Posterior vena cava (tissue), 2 donors: ENCODE data around the gene CDK5. TPM values are rescaled to one million over a fixed set of nuclear protein-coding genes. Genes with fewer than 3 reads are reported as not detected.

Experiments
- DNase-seq: peaks from one replicate; pipeline ENCODE4 v3.0.0-alpha.2; 2020; ENCODE audit warnings: low spot score
- intact Hi-C, 2 donors: fragments of 100-400 bp; cut with DNase I; formaldehyde crosslinking; loops; one replicate each; pipeline versions ENCODE4 v1.14.1 to v1.14.2; 2022 to 2023
- total RNA-seq, 2 donors: library from RNA; stranded (reverse); fragmentation: NEBNext Ultra II Directional; extraction: Animal tissue kit (Norgen Biotek cat#: 25700); gene quantifications; one replicate each; pipeline ENCODE4 v1.2.1, GENCODE V29; 2021
- donor health status: DM: yes; HTN: yes; CAD: no.
- donor health status: DM: yes; HTN: yes; CAD: no.

Gene CDK5
- total RNA-seq, 2 donors from 2014 or later: 5.2 to 7.3 TPM

DNA sequence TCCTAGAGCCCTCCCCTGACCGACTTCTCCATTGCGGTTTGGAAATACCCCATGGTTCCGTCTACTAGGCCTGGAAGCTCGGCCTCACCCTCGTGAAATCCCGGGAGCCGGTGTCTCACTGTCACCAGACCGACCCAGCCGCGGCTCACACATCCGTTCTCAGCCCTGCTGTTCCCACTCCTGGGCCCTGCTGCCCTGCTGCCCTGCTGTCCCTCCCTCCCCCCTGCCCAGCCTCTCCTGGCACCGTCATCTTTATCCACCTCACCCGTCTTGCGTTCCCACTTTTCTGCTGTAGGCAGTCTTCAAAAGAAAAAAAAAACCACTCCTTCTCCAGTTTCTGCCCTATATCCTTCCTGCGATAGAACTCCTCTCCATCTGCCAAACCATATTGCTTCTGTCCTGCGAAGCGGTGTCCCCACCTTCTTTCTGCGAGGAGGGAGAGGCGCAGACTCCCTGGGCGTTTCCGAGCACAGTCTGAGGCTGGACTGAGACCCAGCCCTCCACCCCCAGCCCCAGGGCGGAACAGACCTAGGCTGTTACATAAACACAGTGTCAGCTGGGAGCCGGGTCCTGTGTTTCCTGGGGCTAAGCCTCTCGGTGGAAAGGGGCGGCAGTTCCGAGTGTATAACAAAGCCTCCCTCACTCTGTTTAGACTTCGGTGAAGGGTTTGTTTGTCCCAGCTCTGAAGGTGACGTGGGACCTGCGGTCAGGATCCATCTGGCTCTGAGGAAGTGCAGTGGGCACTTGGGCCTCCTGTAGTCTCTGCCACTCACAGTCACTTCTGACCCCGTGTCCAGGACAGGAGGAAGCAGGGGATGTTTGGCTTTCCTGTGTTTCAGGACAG is 31.4 kb upstream of the CDK5 start:
- intact Hi-C loops: no loop called here
- peak; percentile 93 for DNase-seq

DNA sequence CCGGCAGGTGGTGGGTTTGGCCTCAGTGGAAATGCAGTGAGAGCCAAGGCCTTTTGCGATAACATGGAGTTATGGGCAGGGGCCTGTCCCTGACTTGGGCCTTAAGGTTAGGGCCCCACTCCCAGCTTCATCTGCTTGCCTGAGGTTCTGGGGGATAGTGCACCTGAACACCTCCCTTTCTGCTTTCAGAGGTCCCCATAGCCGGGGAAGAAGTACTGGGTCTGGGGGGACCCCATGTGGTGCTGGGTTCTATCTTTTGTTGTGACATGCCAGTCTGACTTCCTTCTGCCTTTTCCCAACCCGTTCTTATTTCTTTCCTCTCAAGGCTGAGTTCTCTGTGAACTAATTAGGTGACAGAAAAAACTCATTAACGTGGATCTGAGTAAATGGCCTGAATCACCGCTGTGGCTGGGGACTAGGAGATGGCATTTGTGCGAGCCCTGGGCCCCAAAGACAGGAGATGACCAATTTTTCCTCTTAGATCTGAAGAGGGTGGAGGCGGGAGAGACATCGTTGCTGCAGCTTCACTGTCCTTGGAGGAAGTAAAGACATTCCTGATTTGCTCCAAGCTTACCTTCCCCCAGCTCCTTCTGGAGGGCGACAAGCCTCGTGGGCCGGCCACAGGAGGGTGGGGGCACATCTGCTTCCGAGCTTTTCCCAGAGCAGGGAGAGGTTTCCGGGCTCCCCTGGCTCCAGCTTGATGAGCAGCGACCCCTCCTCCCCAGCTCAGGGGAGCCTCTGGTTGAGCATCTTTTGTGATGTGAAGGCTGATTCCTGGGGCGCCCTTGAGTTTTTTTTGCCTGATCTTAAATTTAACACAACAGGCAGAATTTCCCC is 30.5 kb upstream of the CDK5 start:
- intact Hi-C loops: no loop called here
- no peak for DNase-seq

DNA sequence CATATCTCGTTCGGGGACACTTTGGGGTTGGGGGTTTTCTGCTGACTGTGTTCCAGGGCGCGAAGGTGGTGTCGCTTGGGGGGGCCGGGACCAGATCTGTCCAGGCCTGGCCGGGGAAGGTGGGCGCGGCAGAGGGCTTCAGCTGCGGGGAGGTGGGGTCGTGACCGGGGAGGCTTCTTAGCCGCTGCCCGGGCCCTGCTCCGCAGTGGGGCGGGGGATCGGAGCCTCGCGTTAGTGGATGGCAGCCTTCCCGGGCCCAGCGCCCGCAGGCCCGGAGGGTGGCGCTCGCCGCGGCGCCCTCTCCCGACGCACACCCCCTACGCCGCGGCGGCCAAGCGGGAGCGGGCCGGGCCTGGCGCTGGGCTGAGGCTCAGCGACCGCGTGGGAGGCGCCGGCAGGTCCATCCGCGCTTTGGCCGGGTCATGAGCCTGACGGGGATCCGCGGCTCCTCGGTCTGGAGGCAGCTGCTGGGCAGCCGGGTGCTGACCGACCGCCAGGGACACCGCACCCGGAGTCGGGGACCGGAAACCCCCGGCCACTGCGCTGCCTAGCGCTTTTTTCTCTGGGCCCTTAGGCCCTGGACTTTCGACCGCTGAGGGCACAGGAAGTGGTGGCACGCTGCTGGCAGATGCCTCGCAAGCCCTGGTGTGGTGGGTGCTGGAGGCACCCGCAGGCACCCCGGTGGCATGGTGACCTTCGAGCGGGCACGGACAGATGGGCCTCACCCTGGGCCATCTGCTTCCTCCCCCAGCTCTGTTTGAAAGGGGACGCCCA is 29.7 kb upstream of the CDK5 start:
- DNase-seq: no peak
- intact Hi-C loops: no loop called here

GRCh38 chr7:151086802-151087244 is 29.1 kb upstream of the CDK5 start:
- no peak for DNase-seq
- intact Hi-C loops: no loop called here

DNA sequence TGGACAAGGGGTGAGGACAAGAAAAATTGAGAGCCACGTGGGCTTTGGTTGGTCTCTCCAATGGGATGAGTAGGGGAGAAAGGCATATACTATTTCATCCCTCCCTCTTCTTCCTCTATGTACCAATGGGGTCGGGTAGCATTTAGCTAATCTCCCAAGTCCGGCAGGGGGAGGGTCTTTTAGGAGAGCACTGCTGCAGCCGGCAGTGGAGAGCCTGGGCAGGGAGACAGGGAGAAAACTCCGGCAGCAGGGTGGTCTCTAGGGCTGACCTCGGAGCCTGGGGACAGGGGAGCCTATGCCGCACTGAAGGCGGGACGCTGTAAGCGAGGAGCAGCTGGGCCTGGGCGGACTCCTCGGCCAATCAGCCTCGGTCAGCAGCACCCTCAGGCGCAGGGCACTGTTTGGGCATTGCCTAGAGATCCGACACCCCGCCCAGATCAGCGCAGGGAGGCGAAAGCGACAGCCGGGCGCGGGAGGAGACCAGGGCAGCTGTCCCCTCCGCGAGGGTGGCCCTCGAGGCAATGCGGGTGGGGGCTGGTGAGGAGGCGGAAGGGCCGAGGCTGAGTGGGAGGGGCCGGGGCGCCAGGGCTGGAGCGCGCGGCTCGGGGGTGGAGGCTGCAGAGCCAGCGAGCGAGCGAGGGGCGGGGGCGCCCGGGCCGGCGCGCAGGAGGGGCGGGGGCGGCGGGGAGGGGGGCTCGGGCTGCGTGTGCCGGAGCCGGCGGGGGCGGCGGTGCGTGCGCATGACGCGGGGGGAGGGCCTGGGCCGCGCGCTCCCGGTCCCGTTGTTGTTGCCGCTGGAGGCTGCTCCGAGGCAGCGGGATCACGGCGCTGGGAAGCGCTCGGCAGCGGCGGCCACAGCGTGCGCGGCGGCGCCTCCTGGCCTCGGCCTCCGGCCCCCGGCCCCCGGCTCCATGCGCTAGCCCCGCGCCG is 28.3 kb upstream of the CDK5 start, which contains the start of gene AGAP3:
AGAP3 (plus strand) TSS at position 785 of the 930 bp plus-strand sequence. CDS start 267 bp downstream, outside the sequence.
- intact Hi-C loops: no loop called here

GRCh38 chr7:151085329-151085690 is 27.6 kb upstream of the CDK5 start:
- no peak for DNase-seq
- intact Hi-C loops: no loop called here

More for the DNA sequence above, 28.3 kb upstream of the CDK5 start, which contains the start of gene AGAP3:
- peak; percentile 95 for DNase-seq

DNA sequence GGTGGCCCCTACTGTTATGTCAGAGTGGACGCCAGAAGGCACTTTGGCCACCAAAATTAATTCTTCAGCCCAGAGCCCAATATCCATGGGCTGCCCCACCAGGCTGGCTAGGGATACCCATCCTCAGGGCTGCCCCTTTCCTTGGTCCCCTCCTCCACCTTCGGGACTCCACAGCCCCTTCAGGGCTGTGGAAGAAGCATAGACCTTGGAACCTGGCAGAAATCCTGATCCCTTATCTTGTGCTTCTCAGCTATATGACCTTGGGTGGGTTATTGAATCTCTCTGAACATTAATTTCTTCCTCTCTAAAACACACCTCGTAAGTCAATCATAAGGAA is 26.1 kb upstream of the CDK5 start:
- intact Hi-C loops: no loop called here
- no peak for DNase-seq

DNA sequence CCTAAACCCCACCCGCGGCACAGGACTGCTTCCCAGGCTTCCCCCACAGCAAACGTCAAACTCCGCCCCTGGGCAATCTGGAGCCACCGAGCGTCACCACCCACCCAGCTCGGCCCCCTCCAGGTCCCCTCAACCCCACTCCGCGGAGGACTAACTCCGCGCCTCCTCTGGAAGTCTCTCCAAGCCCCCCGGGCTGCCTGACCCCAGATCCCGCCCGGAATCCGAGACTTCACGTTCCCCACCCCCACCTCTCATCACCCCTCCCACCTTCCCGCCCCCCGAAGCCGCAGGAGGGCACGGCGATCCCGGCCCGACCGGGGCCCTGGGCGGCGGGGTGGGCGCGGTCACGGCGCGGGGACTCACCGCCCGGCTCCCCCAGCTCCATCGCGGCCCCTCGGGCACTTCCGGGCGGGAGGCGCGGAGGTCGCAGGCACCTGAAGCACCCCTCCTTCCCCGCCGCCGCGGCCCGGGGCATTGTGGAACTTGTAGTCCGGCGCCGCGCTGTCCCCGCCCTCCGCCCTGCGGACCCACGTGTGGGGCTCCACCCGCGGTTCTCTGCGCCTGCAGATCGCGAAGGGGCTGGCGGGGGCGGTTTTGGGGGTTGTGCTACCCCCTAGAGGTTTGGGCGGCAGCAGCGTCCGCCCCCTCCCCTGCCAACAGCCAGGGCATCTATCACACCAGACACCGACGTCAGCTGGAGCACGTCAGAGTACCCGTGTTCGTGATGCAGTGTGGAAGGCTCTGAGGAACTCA is 25.6 kb upstream of the CDK5 start, which contains the start of gene TMUB1:
TMUB1 (minus strand) TSS at position 423 of the 753 bp plus-strand sequence. CDS start 930 bp downstream, outside the sequence.
- peak; percentile 94 for DNase-seq
- intact Hi-C loops: no loop called here

DNA sequence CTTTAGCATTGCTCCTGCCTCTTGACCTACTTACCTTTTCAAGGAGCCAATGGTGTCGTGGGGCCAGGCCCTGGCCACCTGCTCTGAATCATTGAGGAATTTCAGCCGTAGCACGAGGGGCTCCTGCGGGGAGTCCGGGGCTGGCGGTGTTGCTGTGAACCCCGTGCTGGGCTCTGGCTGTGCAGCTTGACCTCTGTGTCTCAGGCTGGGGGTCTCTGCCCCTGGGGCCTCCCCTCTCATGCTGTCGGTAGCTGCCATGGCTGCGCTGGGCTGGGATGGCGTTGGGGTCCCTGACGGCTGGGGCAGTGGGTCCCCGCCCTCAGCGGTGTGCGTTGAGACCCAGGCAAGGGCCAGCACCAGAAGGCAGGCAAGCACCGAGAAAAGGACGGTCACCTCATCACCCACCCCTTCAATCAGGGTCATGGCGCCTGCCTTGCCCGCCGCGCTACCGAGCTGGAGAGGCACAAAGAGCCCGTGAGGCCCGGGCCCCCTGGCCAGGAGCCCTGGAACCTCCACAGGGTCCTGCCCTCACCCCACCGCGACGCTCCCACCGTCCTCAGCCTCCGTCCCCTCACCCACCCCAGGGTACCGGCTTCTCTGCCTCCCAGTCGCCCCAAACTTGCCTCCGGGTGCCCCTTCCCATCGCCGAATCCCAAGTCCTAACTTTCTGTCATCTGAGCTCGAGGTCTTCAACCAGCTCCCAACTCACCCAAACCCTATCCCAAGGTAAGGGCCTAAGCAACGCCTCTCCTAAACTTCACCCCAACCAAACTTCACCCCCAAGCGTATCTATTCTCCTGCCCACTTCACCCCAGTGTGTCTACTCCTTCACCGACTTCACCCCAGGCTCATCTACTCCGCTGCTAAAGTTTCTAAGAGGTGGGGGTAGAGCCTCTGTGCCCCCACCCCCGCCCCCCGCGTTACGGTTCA is 24.7 kb upstream of the CDK5 start:
- DNase-seq: no peak
- intact Hi-C loops: no loop called here

DNA sequence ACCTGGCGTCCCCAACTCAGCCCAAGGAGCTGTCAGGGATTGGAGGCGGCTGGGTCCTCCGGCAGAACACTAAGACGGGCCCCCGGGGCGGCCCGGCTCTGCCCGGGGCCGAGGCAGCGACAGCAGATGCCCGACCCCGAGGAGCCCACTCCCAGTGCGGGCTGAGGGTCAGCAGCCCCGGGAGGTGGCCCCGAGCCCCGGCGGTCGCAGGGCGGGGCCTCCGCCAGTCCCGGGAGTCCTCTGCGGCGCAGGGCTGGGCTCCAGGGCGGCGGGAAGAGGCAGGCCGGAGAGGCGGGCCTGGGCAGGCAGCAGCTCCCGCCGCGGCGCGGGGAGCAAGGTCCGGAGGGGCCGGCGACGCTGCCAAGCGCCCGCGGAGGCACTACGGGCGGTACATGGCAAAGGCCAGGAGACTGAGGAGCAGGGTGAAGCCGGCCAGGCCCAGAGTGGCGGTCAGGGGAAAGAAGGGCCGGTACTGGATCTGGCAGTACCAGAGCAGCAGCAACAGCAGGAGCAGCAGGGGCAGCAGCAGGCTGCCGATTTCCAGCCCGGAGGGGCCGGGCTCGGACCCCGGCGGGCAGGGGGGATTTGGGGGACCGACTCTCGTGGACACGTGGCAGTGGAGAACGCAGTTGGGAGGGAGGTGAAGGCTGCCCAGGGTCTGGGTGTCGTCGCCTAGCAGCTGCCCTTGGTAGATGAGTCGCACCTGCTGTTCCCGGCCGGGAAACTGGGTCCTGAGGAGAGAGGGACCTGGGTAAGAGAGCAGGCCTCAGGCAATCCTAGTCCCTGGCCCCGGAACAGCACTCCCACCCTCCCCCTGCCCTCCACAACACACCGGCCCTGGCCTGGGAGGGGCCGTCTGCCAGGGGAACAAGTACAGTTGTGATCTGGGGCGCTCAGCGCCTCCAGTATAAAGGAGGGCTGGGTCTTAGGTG is 23.7 kb upstream of the CDK5 start:
- intact Hi-C loops: no loop called here
- no peak for DNase-seq

DNA sequence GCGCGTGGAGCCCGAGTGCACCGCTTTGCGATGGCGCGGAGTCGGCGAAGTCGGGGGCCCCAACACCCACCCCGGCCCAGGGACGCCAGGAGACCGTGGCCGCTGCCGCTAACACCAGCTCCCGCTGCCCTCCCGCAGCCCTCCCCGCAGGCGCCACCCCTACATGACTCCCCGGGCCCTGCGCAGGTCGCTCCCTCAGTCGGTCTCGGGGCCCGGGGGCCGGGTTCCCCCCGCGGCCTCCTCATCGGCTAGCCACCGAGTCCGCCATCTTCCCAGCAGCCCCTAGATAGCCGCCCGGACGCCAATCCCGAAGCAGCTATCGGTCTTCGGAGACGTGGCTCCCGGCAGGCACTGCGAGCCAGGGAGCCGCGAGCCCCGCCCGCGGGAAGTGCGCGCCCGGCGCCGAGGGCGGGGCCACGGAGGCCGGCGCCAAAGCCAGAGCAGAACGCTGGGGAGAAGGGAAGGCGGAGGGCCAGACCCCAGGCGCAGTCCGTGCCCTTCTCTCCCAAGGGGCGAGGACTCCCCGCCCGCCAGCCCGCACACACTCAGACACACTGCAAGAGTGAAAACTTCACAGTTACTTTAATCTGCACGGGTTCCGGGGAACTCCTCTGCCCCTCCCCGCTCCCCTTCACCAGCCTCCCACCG is 22.9 kb upstream of the CDK5 start, which contains the start of gene FASTK:
FASTK (minus strand) TSS at position 288 of the 648 bp plus-strand sequence; CDS start at position 245, 43 bp downstream.
- intact Hi-C loops: no loop called here
- DNase-seq: peak; percentile 97

DNA sequence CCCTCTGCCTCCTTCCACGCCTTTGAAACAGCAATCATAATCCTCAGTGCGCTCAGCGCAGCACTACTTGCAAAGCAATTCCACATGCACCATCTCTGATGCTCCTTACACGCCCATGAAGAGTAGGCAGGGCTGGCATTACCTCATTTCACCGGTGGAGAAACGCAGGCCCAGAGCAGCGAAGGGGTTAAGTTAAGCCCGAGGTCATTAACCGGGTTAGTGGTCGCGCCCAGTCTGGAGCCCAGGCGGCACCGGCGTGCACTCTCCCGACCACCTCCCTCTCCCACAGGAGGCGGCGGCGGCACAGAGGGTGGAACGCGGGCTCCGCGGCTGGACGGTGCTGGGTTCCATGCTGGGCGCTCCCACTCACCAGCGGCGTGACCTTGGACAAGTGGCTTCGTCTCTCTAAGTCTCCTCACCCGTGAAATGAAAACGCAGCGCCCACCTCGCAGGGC is 22.4 kb upstream of the CDK5 start:
- intact Hi-C loops: no loop called here

DNA sequence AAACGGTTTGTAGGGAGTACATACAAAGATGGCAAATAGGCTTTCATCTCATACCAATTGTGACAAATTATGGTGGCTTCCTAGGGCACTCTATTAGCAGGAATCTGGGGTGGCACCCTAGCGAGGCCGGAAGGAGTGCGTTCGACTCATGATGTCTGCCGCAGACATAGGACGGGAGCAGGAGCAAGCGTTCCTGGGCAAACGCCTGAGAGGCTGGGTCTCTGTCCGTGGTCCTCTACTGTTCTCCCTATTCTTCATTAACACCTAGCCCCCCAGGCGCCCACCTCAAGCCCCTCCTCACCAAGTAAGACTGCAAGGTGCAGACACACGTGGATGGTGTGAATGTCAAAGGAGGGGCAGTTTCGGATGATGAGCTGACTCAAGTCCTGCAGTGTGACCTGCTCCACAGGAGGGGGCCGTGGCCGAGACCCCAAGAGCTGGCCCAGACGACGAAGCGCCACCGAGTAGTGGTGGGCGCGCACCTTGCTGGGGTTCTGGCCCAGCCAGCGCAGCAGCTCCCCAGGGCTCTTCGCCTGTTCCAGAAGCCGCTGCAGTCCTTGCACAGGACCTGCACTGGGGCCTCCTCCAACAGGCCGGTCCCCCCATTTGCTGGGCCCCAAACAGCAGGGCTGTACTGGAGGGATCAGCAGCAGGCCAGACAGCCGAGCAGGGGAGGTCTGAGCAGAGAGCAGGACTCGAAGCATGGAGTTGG is 21.7 kb upstream of the CDK5 start:
- intact Hi-C loops: no loop called here
- no peak for DNase-seq

More for the DNA sequence above, 22.4 kb upstream of the CDK5 start:
- no peak for DNase-seq
